Measurements from ENCODE around the gene OR4D1. TPM values are rescaled to one million over a fixed set of nuclear protein-coding genes. Genes with fewer than 3 reads are reported as not detected.

The OR4D1 gene
- total and polyA plus RNA-seq, 2 of the 13 experiments (the other 11 are each of a cell fraction or from before 2014, with no cell fraction given), result not detected

- TF ChIP-seq, protein P1, sequence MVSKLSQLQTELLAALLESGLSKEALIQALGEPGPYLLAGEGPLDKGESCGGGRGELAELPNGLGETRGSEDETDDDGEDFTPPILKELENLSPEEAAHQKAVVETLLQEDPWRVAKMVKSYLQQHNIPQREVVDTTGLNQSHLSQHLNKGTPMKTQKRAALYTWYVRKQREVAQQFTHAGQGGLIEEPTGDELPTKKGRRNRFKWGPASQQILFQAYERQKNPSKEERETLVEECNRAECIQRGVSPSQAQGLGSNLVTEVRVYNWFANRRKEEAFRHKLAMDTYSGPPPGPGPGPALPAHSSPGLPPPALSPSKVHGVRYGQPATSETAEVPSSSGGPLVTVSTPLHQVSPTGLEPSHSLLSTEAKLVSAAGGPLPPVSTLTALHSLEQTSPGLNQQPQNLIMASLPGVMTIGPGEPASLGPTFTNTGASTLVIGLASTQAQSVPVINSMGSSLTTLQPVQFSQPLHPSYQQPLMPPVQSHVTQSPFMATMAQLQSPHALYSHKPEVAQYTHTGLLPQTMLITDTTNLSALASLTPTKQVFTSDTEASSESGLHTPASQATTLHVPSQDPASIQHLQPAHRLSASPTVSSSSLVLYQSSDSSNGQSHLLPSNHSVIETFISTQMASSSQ (IDR thresholded peaks at IDR 0.05; ENCODE audit: low read depth), result no peak
- TF ChIP-seq, protein P1 (CRISPR knock-in tag; IDR thresholded peaks at IDR 0.05; ENCODE audit: borderline replicate concordance), result no peak
- TF ChIP-seq NFKBIZ (CRISPR knock-in tag; IDR thresholded peaks at IDR 0.05) (no peak), PHF8 (CRISPR knock-in tag; IDR thresholded peaks at IDR 0.05) (peak; percentile 21; the same call in 1 of the 2 replicates), KDM5B (CRISPR knock-in tag; IDR thresholded peaks at IDR 0.05; ENCODE audit: borderline replicate concordance) (peak; percentile 66; the same call in 1 of the 2 replicates), ZFYVE20 (CRISPR knock-in tag; IDR thresholded peaks at IDR 0.05; ENCODE audit: borderline replicate concordance, low read depth) (0 out of 2 replicates have a peak, but pooled peaks have one; percentile 56), ZNF777 (CRISPR knock-in tag; IDR thresholded peaks at IDR 0.05) (peak; percentile 34; the same call in 1 of the 2 replicates), HNRNPLL (IDR thresholded peaks at IDR 0.05; ENCODE audit: low read depth, low read length, poor library complexity, severe bottlenecking) (peak; percentile 47), ZNF687 (CRISPR knock-in tag; IDR thresholded peaks at IDR 0.05) (peak; percentile 57), ARNTL (CRISPR knock-in tag; IDR thresholded peaks at IDR 0.05) (no peak), GABPB1 (CRISPR knock-in tag; IDR thresholded peaks at IDR 0.05) (peak; percentile 44; the same call in 1 of the 2 replicates), SMYD3 (CRISPR knock-in tag; IDR thresholded peaks at IDR 0.05) (no peak)
- TF ChIP-seq, protein P2, sequence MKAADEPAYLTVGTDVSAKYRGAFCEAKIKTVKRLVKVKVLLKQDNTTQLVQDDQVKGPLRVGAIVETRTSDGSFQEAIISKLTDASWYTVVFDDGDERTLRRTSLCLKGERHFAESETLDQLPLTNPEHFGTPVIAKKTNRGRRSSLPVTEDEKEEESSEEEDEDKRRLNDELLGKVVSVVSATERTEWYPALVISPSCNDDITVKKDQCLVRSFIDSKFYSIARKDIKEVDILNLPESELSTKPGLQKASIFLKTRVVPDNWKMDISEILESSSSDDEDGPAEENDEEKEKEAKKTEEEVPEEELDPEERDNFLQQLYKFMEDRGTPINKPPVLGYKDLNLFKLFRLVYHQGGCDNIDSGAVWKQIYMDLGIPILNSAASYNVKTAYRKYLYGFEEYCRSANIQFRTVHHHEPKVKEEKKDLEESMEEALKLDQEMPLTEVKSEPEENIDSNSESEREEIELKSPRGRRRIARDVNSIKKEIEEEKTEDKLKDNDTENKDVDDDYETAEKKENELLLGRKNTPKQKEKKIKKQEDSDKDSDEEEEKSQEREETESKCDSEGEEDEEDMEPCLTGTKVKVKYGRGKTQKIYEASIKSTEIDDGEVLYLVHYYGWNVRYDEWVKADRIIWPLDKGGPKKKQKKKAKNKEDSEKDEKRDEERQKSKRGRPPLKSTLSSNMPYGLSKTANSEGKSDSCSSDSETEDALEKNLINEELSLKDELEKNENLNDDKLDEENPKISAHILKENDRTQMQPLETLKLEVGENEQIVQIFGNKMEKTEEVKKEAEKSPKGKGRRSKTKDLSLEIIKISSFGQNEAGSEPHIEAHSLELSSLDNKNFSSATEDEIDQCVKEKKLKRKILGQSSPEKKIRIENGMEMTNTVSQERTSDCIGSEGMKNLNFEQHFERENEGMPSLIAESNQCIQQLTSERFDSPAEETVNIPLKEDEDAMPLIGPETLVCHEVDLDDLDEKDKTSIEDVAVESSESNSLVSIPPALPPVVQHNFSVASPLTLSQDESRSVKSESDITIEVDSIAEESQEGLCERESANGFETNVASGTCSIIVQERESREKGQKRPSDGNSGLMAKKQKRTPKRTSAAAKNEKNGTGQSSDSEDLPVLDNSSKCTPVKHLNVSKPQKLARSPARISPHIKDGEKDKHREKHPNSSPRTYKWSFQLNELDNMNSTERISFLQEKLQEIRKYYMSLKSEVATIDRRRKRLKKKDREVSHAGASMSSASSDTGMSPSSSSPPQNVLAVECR (CRISPR knock-in tag; IDR thresholded peaks at IDR 0.05; ENCODE audit: borderline replicate concordance), result peak; percentile 22; the same call in 1 of the 2 replicates
Measured at GRCh38 chr17:58156839-58157803, 8.9 kb downstream of the OR4D1 start (continued).

Measured in HepG2 (cell line).